ENCODE results near the gene UBAC1. TPM values are rescaled to one million over a fixed set of nuclear protein-coding genes. Genes with fewer than 3 reads are reported as not detected.

Gene UBAC1
- total RNA-seq, 4 donors from 2014 or later, result 218 to 263 (median 248) TPM

DNA sequence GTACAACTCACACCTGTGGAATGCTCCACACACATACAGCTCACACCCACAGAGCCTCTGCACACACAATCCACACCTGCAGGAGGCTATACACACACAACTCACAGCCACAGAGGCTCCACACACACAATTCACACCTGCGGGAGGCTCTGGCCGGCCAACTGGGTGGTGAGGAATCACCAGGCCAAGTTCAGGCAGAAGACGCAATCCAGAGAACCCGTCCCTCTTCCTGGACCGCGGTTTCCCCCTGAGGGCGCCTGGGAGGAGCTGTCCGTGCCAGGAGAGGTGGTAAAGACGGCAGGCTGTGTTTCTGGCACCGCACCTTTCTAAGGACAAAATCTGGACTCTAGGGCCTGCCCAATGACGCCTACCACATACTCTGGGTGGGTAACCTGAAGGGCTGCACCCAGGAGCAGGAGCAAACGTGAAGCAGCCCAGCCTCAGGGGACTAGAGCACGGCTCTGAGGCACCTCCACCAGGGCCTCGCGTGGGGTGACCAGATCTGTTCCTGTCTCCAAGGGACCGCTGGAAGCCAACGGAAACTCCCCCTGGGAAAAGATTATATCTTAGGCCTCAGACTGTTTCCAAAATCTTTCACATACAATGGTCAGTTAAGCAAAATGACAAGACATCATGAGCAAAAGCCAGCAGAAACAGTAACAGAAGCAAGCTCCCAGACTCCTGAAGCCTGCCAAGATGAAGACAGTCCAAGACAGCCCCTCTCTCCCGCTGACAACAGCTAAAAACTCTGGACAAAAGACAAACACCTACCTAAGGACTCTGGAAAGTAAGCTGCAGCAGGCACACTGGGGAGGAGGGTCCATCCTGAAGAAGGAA, 70.8 kb downstream of the UBAC1 start:
- TF ChIP-seq POLR2A (IDR thresholded peaks at IDR 0.05), result no peak
- TF ChIP-seq, protein P1, sequence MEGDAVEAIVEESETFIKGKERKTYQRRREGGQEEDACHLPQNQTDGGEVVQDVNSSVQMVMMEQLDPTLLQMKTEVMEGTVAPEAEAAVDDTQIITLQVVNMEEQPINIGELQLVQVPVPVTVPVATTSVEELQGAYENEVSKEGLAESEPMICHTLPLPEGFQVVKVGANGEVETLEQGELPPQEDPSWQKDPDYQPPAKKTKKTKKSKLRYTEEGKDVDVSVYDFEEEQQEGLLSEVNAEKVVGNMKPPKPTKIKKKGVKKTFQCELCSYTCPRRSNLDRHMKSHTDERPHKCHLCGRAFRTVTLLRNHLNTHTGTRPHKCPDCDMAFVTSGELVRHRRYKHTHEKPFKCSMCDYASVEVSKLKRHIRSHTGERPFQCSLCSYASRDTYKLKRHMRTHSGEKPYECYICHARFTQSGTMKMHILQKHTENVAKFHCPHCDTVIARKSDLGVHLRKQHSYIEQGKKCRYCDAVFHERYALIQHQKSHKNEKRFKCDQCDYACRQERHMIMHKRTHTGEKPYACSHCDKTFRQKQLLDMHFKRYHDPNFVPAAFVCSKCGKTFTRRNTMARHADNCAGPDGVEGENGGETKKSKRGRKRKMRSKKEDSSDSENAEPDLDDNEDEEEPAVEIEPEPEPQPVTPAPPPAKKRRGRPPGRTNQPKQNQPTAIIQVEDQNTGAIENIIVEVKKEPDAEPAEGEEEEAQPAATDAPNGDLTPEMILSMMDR (IDR thresholded peaks at IDR 0.05 in 4 of 5, conservative IDR thresholded peaks at IDR 0.05 in 1 of 5), result no peak
- H3K27ac ChIP-seq, result no peak overlapping the region
- DNase-seq (no peak), ATAC-seq (no peak)
- intact Hi-C loops (cut with DNase I; ENCODE audit: low total_unique reads), result no loop called here
- no peaks in the 10 kb centered on the region for H3K27me3 ChIP-seq
- H3K4me3 ChIP-seq, result no peak overlapping the region
- H3K36me3 ChIP-seq, result no peaks in the 10 kb centered on the region
- peaks cover 65 to 75% of the 10 kb centered on the region in 2 donors for H3K4me1 ChIP-seq
- in situ Hi-C loops (cut with MboI; ENCODE audit: low sequenced_read_pairs in 4 of 4), result no loop called here
- no peaks in the 10 kb centered on the region for H3K9me3 ChIP-seq

DNA sequence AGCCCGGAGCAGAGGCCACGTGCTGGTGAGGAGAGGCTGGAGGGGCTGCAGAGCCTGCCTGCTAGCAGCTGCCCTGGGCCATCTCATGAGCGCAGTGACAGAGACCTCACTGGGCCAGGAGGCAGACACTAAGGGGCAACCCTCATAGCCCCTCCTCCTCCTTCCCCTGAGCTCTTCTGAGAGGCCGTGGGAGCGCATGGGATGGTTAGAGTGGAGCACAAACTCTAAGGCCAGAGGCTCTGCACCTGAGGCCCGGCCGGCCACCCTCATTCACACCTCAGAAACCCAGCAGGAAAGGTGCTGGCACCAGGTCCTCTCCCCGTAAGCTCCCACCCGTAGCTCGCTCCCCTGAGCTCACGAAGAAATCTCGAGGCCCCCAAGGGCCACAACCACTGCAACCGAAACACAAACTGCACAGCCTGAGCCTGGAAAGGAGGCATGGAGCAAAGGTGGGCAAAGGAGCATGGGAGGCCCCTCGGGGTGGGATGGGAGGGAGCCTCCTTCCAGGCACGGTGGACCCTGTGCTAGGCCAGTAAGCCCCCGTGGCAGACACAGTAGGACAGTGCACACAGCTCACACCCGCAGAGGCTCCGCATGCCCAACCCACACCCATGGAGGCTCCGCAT, 71.5 kb downstream of the UBAC1 start:
- H3K36me3 ChIP-seq, result no peaks in the 10 kb centered on the region
- intact Hi-C loops (cut with DNase I; ENCODE audit: low total_unique reads) (no loop called here), in situ Hi-C loops (cut with MboI; ENCODE audit: low sequenced_read_pairs in 4 of 4) (no loop called here)
- no peak for DNase-seq
- H3K4me1 ChIP-seq, result peaks cover 66 to 77% of the 10 kb centered on the region in 2 donors
- ATAC-seq, result no peak
- no peak for TF ChIP-seq POLR2A (IDR thresholded peaks at IDR 0.05)
- TF ChIP-seq, protein P1 (IDR thresholded peaks at IDR 0.05 in 4 of 5, conservative IDR thresholded peaks at IDR 0.05 in 1 of 5), result no peak
- H3K4me3 ChIP-seq, result no peak overlapping the region
- no peaks in the 10 kb centered on the region for H3K9me3 ChIP-seq
- no peak overlapping the region for H3K27ac ChIP-seq
- H3K27me3 ChIP-seq, result no peaks in the 10 kb centered on the region

DNA sequence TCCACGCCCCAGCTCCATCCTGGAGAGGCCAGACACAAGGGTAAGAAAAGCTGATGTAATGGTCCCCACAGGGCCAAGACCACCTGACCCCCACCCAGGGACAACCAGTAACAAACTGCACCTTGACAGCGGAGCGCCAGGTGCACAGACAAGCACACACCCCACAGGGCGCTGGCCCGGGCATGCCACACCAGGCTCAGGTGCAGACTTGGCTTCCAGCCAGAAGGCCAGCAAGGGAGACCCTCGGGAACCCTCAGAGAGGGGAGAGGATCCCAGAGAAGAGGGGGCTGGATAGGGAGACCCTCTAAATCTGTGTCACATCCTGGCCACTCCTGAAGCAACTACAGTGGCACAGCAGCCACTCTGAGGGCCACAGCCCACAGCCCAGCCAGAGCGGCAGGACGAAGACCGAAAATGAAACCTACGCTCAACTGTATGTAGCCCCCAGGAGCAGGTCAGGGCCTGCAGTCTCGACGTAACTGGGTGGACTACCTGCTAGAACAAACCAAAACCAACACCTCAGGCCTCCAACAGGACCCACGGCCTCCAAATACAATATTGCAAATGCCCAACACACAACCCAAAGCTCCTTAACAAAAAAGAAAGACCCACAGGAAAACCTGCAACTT, 72.3 kb downstream of the UBAC1 start:
- no peaks in the 10 kb centered on the region for H3K9me3 ChIP-seq
- no peak overlapping the region for H3K4me3 ChIP-seq
- intact Hi-C loops (cut with DNase I; ENCODE audit: low total_unique reads) (no loop called here), in situ Hi-C loops (cut with MboI; ENCODE audit: low sequenced_read_pairs in 4 of 4) (no loop called here)
- H3K4me1 ChIP-seq, result peaks cover 71 to 72% of the 10 kb centered on the region in 2 donors
- no peak for DNase-seq
- TF ChIP-seq, protein P1 (IDR thresholded peaks at IDR 0.05 in 4 of 5, conservative IDR thresholded peaks at IDR 0.05 in 1 of 5), result no peak
- no peak for TF ChIP-seq POLR2A (IDR thresholded peaks at IDR 0.05)
- H3K36me3 ChIP-seq, result no peaks in the 10 kb centered on the region
- no peak overlapping the region for H3K27ac ChIP-seq
- H3K27me3 ChIP-seq, result no peaks in the 10 kb centered on the region
- ATAC-seq, result no peak

DNA sequence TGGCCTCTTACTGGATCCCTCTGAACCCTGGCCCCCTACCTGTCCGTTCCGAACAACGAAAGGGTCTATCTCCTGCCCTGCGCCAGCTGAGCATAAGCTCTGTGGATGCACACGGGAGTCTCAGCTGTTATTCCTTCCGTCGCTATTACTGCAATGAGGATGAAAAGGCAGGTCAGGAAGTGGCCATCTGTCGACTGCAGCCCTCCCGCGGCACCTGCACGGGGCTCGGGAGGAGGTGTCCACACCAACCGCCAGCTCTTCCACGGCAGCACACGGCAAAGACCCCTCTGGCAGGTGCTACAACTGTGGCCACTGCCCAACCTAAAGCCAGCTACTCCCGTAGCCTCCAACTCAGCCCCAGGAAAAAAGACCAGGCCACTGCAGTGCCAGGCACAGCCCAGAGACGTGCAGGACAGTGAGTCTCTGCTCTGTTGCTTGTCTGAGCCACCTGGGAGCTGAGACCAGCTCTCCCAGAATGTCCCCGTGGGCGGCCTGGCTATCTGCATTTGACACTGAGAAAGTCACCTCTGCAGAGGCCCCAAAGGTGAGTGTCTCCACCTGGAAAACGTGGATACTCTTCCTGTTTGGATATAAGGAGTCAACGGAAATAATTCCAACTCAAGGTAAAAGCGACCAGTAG, 72.9 kb downstream of the UBAC1 start:
- Histone ChIP-seq H3K36me3 (no peaks in the 10 kb centered on the region), H3K4me1 (peaks cover 65 to 72% of the 10 kb centered on the region in 2 donors), H3K9me3 (no peaks in the 10 kb centered on the region), H3K27ac (peak overlapping the region in 2 of 4 donors; percentile 62 to 68), H3K27me3 (no peaks in the 10 kb centered on the region), H3K4me3 (no peak overlapping the region)
- DNase-seq (no peak), ATAC-seq (no peak)
- TF ChIP-seq POLR2A (IDR thresholded peaks at IDR 0.05), result no peak
- TF ChIP-seq, protein P1 (IDR thresholded peaks at IDR 0.05 in 4 of 5, conservative IDR thresholded peaks at IDR 0.05 in 1 of 5), result no peak
- intact Hi-C loops (cut with DNase I; ENCODE audit: low total_unique reads), result no loop called here
- in situ Hi-C loops (cut with MboI; ENCODE audit: low sequenced_read_pairs in 4 of 4), result no loop called here

Measured in gastrocnemius medialis (tissue), 4 donors.